HG03175 (cell line): Measurements from ENCODE around the gene CPLX3.
A peak's percentile ranks its signal among the peaks of the same experiment; 100 is the strongest.

Experiments used
- ATAC-seq: cut with Tn5 transposase; IDR thresholded peaks from one replicate; pipeline ENCODE4 v1.9.1; 2021; ENCODE audit warnings: mild to moderate bottlenecking, moderate library complexity; ENCODE audit not compliant: unreplicated experiment

Gene CPLX3

DNA sequence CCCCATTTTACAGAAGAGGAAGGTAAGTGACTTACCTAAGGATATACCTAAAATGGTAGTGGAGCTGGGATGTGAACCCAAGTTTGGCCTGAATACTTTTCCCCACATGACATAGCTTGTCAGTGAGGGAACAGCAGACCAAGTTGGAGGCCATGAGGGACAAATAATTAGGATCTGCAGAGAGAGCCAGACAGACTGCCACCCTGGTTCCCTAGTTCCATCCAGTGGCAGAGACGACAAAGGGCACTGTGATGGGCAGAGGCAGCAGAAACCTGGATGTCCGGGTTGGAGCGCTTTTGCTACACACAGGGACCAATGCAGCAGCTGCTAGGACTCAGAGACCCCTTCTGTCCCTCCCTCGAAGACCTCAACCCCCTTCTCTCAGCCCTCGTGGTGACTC, 1.2 kb downstream of the CPLX3 start:
- ATAC-seq = no peak

DNA sequence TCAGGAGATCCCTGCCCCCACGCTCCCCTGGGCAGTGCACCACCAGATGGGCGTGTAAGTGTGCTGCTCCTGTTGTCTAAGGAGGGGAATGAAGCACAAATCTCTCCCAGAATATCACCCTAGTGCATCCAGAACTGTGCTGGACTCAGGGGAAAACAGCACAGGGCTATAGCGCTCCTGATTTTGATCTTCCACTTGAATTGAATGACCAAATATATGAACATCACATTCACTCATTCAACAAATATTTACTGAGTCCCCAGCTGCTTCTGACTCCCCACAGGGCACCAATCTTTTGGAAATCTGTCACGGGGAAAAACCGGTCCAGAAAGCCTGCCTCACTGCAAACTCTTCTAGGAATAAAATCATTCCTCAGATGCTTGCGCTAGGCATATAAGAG, 2.4 kb downstream of the CPLX3 start:
- no peak for ATAC-seq

DNA sequence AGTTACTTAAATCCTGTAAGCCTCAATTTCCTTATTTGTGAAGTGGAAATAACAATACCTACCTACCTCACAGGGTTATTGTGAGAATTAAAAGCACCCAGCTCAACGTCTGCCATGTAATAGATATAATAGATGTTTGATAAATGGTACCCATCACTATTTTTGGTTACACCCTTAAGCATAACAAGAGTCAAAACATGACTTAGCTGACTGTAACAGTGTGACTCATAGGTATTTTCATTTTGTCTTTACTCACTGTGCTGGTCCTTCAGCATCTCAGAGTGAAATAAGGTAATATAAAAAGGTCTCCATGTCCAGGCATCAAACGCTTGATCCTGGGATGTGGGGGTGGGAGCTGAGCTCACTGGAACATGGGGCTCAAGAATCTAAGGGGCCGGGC, 3.1 kb downstream of the CPLX3 start:
- ATAC-seq = no peak

- ATAC-seq = no peak
These were observed 3.6 kb downstream of the CPLX3 start for GRCh38 chr15:74829991-74830390.

DNA sequence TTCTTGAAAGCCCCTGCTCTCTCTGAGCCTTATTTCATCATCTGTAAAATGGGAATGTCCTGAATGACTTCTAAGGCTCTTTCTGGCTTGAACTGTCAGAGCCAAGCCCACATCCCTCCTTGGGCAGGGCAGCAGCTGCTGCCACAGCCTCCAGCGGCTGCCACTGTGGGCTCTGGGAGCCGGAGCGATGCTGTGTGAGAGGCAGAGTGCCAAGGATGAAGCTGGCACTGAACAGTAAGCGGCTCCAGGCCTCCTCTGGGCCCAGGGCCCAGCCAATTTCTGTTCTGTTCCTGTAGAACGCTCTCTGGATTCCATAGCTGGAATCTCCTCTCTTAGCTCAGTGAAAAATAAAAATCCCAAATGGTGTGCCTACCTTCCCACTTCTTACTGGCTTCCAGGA, 4.4 kb downstream of the CPLX3 start:
- ATAC-seq = no peak

DNA sequence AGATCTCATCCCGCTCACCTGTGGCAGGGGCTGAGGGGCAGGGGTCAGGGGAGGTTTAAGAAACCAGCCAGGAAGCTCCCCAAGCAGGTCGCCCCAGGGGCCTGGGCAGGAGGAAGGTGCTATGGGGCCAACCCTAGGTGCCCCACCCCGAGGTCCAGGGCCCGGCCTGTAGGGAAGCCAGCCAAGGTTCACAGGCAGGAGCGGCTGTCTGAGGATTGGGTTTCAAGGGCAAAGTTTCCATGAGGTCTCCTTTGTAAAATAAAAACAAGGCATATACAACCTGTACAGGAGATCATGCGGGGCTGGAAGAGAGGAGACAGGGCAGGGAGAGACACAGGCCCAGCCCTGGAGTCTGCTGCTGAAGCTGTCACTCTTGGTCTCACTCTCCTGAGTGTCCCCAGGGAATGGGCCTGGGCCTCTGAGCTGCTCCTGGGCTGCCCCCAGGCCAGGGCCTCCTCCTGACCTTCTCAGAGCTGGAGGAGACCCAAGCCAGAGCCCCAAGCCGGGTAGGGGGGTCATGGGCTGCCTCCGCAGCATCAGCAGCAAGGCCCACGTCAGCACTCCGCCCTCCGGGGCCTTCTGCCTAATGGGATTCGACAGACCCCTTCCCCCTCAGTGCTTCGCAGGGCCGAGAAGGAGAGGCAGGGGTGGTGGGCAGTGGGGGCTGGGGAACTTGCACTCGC, 5.5 kb downstream of the CPLX3 start:
- no peak for ATAC-seq

- no peak for ATAC-seq
These were observed 6.4 kb downstream of the CPLX3 start for GRCh38 chr15:74832826-74833225.

GRCh38 chr15:74833376-74834107, 7.1 kb downstream of the CPLX3 start:
- no peak for ATAC-seq

GRCh38 chr15:74835312-74835823, 8.9 kb downstream of the CPLX3 start:
- no peak for ATAC-seq

DNA sequence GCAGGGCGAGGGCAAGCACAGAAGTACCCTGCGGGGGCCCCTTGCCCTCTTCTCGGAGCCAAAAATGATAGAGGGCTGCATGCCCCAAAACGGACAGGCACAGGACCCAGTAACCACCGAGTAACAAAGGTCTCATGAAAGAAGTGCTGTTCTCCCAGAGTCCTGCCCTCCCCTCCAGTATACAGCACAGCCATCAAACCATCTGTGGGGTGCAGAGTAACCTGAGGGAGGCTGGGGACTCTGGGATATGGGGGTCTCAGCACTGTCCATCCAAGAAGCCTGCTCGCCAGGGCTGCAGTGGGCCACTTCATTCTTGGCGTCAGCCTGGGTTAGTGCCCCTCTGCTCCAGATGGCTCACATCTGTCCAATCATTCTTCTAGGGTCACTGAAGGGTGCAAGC, 10.4 kb downstream of the CPLX3 start:
- no peak for ATAC-seq

DNA sequence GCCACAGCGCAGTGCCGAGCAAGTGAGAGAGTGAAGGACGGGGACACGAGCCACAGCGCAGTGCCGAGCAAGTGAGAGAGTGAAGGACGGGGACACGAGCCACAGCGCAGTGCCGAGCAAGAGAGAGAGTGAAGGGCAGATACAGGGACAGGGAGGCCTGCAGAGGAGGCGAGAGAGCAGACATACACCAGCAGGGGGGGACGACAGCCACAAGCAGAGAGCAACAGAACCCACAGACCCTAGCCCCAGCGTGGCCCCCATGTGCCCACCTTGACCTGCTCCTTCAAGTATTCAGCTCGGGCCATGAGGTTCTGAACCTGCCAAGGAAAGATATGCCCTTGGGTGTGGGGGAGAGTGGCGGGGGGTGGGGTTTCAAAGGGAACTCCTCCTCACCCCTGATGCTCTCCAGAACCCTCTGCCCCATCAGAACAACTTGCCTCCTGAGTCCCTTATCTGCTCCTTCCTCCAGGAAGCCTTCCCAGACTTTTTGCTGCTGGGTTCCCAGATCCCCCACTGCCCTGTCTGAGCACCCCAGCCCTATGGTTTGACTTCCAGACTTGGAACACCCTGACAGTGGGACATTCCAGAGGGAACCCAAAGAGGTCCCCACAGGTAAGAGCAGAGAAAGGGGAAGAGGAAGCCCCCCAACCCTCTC, 11.2 kb downstream of the CPLX3 start:
- ATAC-seq = no peak

- no peak for ATAC-seq
These were observed 11.7 kb downstream of the CPLX3 start for GRCh38 chr15:74838137-74838516.

DNA sequence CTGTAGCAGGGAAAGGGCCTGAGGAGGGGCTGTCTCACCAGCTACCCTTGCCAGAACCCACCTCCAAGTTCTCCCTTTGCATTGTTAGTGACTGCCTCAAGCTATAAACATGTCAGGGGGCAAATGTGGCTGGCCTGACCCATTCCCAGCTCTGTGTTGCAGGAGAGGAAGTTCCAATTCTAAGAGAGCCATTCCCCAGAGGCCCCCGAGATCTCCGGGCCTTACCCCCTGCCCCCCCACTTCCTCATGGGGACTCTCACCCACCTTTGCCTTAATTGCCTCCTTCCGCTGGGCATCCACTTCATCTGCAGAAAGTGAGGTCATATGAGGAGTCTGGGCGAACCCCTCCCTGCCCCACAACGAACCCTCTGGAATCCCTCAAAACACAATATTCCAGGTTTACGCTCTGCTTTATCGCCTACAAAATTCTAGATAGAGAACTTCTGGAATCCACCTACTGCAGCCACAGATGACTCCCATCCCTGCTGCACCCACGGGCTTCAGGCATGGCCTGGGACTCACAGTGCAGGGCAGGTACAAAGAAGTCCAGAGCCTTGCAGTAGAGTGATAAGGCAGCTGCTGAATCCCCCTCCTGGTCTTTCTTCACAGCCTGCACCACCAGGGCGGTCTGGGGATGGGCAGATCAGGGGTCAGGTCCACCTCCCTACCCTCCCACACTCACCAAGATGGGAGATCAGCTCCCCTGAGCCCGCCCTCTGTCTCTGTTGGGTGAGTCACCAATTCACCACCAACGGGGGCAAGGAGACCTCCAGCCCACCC, 12.5 kb downstream of the CPLX3 start:
- ATAC-seq = no peak

- ATAC-seq = no peak
These were observed 13.3 kb downstream of the CPLX3 start for GRCh38 chr15:74839526-74840395.

GRCh38 chr15:74840851-74841775, 14.7 kb downstream of the CPLX3 start:
- no peak for ATAC-seq

DNA sequence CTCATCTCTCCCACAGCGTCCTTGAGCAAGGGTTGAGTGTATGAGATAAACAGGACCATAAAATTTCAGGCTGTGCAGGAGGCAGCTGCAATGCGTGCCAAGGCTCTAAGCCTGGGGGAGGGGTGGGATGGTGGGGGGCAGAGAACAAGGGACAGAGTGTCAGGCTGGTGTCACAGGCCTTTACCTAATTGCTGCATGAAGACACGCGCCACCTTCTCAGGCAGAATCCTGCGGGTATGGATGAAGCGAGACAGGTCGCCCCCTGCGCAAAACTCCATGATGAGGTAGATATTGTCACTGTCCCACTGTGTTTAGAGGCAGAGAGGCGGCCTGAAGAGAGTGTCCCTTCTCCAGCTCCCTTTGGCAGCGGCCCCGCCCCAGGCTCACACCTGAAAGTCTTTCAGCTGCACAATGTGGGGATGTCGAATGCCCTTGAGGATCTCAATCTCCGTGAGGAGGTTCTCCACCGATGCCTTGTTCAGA, 15.5 kb downstream of the CPLX3 start:
- no peak for ATAC-seq

GRCh38 chr15:74842581-74843444, 16.4 kb downstream of the CPLX3 start, which contains the start of gene ULK3:
Gene ULK3, minus strand, starts transcription at chr15:74843156. Its CDS starts 51 bp downstream, at chr15:74843105.
- peak; percentile 87 for ATAC-seq

DNA sequence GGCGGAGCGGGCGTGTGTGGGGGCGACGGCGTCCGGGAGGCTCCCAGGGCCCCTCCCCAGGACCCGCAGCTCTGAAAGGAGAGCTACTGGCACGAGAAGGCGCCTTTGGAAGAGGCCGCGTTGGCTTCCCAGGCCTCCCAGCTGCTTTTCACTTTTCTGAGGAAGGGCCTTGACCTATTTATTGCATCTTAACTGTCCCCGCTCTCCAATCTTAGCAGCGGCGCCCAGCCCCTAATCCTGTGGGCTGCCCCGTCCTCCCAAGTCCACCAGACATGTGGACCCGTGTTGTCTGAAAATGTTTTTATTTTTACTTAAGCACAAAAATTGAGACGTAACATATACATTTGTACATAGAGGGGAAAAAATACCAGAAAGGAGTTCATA, 17.0 kb downstream of the CPLX3 start:
- no peak for ATAC-seq
